Bone marrow (tissue), 2 donors: ENCODE measurements around the gene RNPEPL1.

Source experiments
- DNase-seq, 2 donors: peaks; one replicate each; lab custom pipeline; 2025; lab: John Stamatoyannopoulos, UW

RNPEPL1 gene

GRCh38 chr2:240565333-240566202 is 2.7 kb upstream of the RNPEPL1 start:
- peak; percentile 85 to 90 for DNase-seq

GRCh38 chr2:240566203-240567136 is 1.8 kb upstream of the RNPEPL1 start:
- DNase-seq = peak; percentile 66 to 85

GRCh38 chr2:240567137-240567871 is 980 bp upstream of the RNPEPL1 start:
- DNase-seq = no peak

GRCh38 chr2:240568678-240569522 is 616 bp downstream of the RNPEPL1 start:
- no peak for DNase-seq

GRCh38 chr2:240569523-240569997 is 1.3 kb downstream of the RNPEPL1 start:
- DNase-seq = no peak

GRCh38 chr2:240569998-240570530 is 1.8 kb downstream of the RNPEPL1 start:
- DNase-seq = no peak

- DNase-seq = no peak
Observed at GRCh38 chr2:240570531-240571313, 2.4 kb downstream of the RNPEPL1 start.

GRCh38 chr2:240571314-240571973 is 3.2 kb downstream of the RNPEPL1 start:
- DNase-seq = no peak

- DNase-seq = no peak
Observed at GRCh38 chr2:240572141-240573031, 4.1 kb downstream of the RNPEPL1 start.

GRCh38 chr2:240573071-240573515 is 4.8 kb downstream of the RNPEPL1 start:
- no peak for DNase-seq

- no peak for DNase-seq
Observed at GRCh38 chr2:240573516-240574385, 5.5 kb downstream of the RNPEPL1 start.

- no peak for DNase-seq
Observed at GRCh38 chr2:240574386-240575100, 6.3 kb downstream of the RNPEPL1 start.

GRCh38 chr2:240575101-240575965 is 7.0 kb downstream of the RNPEPL1 start:
- no peak for DNase-seq

GRCh38 chr2:240576036-240576435 is 7.8 kb downstream of the RNPEPL1 start:
- DNase-seq = no peak

GRCh38 chr2:240576436-240577205 is 8.3 kb downstream of the RNPEPL1 start:
- no peak for DNase-seq
